HG02840 (cell line): ENCODE results near the gene PEBP1.
"Not testable (repeated sequence)": the region's sequence is repeated elsewhere in the genome, so short reads cannot be mapped to it uniquely, and the experiment has no call there.

Experiments
- ATAC-seq: cut with Tn5 transposase; IDR thresholded peaks from one replicate; pipeline ENCODE4 v1.9.1; 2021; ENCODE audit warnings: mild to moderate bottlenecking, moderate library complexity, moderate number of reproducible peaks; ENCODE audit not compliant: unreplicated experiment, low FRiP score

Gene PEBP1

GRCh38 chr12:118129436-118129835 is 6.5 kb upstream of the PEBP1 start:
- ATAC-seq: not testable (repeated sequence)

DNA sequence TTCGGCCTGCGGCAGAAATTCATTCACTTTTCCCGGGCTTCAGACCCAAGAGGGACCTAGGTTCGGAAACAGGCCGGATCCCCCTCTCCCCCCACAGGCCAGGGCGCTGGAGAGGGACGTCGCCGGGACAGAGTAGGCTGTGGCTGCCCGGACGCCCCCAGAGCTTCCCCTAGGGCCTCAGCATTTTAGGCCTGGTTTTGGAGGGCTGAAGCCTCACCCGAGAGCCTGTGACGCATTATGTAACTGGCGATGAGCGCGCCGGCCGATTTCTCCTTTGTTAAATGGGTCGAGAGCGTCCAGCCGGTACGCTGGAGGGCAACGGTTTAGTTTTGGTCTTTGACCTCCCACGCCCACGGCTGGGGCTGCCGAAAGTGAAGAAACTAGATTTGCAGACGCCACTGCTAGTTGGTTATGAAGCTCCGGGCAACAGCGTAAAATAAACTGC is 657 bp downstream of the PEBP1 start:
- peak; percentile 24 for ATAC-seq

DNA sequence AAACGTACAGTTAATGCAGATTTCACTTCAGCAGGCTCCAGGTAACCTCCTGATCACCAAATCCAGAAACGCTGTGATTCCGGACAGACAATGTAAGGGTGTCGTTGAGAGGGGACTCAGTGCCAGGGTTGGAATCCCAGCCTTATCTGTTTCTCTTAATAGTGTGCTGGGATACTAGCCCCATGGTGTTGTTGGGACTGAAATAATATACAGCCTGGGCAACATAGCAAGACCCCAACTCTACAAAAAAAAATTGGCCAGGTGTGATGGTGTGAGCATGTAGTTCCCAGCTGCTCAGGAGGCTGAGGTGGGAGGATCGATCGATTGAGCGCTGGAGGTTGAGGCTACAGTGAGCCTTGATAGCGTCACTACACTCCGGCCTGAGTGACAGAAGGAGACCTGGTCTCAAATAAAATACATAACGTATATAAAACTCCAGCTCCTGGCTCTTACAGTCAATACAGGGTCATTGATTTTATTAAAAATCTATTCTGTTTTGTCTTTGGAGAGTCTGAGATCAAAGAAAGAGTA is 1.3 kb downstream of the PEBP1 start:
- ATAC-seq: no peak

- ATAC-seq: no peak
Measured at GRCh38 chr12:118140825-118141224, 4.9 kb downstream of the PEBP1 start.

DNA sequence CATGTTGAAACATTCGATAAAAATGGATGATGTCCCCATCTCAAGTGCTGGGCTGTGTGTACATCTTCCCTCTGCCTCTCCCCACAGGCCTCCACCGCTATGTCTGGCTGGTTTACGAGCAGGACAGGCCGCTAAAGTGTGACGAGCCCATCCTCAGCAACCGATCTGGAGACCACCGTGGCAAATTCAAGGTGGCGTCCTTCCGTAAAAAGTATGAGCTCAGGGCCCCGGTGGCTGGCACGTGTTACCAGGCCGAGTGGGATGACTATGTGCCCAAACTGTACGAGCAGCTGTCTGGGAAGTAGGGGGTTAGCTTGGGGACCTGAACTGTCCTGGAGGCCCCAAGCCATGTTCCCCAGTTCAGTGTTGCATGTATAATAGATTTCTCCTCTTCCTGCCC is 8.6 kb downstream of the PEBP1 start:
- ATAC-seq: no peak

- no peak for ATAC-seq
Measured at GRCh38 chr12:118145113-118145797, 9.3 kb downstream of the PEBP1 start.

- ATAC-seq: no peak
Measured at GRCh38 chr12:118145798-118146156, 9.9 kb downstream of the PEBP1 start.

DNA sequence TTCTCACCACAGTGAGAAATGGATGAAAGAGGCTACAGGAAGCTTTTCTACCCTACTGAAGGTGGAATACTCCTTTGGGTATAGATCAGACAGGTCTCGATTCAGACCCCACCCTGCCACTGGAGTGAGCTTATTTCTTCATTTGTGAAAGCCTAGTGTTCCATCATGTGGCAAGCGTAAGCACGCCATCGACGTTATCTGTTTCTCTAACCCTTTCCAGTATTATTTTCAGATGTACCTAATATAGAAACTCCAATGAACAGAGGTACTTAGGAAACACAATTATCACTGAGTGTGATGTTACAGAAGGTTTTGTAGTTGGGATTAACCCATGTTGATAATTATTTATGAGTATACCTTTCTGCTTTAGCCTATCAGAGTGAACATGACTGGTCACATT is 12.4 kb downstream of the PEBP1 start:
- ATAC-seq: no peak

GRCh38 chr12:118150625-118151024 is 14.7 kb downstream of the PEBP1 start:
- no peak for ATAC-seq

DNA sequence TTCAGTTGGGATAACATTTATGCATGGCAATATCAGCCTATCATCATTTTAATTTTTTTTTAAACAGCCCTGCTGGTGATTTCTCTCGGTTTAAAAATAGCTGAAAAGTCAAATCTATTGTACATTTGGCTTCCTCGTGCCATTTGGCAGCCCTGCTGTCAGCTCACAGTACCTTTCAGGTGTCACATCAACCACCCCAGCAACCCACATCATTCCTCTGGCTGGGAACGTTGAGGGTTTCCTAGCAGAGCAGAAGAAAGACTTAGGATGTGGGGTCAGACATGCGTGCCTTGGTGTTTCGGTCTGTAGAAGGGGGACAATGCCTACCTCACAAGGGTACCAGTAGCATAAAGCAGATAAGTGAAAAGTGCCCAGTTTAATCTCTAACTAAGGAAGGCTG is 15.8 kb downstream of the PEBP1 start:
- no peak for ATAC-seq

DNA sequence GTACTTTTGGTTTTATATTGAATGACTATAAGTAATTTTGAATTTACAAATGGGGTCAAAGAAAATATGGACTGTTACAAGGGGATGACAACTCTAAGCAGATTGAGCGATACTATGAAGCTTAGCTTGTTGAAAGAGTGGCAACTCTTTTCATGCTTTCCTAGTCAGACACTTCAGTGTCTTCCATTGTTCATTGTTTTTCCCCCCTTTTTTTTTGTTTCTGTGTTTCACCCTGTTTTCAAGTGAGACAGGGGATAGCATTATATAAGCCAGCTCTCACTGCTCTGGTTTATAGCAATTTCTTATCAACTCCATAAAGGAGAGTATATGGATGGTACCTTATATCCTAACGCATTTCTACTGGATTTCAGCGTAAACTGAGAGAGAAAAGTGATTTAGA is 24.6 kb downstream of the PEBP1 start:
- ATAC-seq: no peak

DNA sequence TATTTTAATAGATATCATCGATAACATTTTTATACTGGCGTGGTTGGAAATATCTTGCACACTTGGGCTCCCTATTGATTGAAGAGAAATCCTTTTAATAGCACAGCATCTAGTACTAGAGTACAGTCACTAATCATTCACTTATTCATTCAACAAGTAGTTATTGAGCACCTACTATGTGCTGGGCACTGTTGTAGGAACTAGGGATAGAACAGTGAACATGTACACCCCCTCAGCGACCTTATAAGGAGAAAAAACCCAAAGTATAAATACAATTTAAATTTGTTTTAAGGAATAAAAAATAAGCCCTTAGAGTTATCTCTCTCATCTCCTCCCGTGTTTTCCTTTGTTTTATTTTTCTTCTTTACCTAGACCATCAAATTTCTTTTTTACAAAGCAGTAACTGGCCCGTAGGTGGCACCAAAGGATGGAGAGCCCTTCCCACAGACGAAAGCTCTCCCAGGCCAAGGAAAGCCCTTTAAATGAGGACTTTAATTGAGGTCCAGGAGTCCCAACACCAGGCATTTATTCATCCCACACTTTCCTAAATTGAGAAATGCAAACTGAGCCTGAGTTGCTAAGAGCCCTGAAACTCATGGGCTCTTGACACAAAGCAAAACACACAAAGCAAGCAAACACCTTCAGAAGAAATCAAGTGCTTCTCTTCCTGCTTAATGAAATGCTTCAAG is 29.0 kb downstream of the PEBP1 start:
- ATAC-seq: no peak

DNA sequence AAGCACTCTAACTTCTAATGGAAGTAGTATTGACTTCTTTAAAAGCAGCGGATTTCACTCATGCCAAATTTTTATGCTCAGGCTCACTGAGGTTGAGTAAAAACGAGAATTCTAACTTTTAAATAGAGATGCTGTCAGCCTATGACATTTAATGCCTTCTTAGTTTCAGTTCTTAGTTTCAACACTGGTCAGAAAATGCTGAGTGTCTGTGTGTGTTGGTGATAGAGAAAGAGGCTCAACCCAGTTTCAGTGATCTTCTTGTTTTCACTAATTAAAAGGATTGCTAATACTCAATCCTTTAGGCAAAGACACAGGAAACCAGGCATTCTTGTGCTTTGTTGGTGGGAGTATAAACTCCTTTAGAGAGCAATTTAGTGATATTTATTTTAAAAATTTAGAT is 31.0 kb downstream of the PEBP1 start:
- ATAC-seq: peak; percentile 95

DNA sequence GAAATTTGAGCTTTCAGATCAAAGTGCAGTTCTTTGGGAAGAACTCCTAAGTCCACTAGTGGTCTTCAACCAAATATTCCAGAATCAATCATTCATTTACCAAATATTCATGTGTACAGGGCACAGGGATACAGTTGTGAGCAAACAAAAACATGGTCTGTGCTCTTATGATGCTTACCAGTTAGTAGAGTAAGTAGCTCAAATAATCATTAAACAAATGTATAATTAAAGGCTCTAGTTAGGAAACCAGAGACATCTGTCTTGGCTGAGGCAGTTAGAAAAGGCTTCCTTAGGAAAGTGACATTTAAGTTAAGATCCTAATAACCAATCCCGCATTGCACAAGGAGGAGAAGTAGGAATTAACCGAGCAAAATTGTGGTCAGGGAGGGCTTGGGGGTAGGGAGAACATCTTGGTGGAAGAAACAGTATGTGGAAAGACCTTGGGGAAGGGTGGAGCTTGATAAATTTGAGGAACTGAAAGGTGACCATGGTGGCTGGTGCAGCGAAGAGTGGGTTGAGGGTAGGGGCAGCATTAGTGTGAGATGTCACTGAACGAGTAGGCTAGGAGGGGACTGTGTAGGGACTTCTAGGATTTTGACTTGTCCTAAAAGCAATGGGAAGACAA is 40.0 kb downstream of the PEBP1 start:
- no peak for ATAC-seq

GRCh38 chr12:118183155-118183554 is 47.2 kb downstream of the PEBP1 start:
- no peak for ATAC-seq

GRCh38 chr12:118183711-118184110 is 47.8 kb downstream of the PEBP1 start:
- ATAC-seq: no peak

DNA sequence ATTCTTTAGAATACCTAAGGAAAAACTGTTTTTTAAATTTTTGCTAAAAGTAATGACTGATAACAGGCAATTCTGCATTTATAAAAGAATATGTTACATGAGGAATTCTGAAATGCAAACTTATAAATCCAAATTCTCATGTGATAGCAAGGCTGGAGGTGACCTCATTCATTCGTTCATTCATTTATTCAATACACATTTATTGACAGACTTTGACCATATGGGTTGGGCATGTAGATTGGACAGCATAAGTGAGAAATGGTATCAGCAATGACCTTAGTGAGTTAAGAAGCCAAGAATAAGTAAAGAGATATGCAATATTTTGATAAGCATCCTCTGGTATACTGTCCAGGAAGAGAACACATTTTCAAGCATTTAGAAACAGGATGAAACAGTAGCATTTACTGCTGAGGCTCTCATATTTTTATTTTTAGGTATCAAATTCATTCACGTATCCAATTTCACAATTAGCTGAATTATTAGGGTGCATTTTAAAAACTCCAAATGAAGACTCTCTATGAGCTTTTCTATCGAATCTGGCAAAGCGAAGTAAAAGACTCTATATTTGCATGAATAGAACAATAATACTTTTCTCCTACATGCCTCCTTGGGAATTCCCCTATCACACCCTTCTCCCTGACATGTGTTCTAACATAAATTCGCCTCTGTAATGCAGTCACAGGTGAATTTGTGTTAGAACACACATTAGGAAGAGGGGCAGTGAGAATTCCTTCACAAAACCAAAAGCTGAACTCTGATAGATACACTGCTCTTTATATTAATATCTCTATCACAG is 49.9 kb downstream of the PEBP1 start:
- ATAC-seq: no peak

- no peak for ATAC-seq
Measured at GRCh38 chr12:118187751-118188435, 52.0 kb downstream of the PEBP1 start.

DNA sequence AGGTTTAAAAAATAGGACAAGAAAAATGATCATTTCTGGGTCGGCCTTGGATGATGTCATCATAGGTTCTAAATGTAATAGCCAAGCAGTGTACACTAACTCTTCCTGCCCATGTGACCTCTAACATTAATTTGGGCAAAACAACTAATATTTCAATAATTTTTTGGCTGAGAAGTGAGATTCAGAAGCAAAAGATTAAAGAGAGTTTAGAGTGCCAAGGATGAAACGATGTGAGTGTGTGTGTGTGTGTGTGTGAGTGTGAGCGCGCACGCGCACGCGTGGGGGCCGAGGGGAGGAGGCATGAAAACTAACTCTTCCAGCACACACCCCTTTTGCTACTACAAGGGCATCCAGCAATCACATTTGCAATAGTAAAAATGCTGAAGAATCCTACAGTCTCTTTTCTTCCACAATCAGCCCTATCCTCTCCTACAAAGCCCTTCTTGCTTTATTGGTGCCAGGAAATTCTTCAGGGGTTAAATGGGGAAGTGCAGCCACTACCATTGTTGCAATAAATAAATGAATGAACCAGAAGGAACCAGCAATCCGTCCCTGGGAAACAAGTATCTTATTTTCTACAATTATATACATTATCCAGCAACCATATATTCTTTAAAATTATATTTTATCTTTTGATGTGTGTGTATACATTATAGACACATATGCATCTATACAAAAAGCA is 52.9 kb downstream of the PEBP1 start:
- no peak for ATAC-seq

- no peak for ATAC-seq
Measured at GRCh38 chr12:118189741-118190191, 53.8 kb downstream of the PEBP1 start.
